Testis (tissue), 2 donors: Measurements from ENCODE around the gene SCRT2.

Source experiments
- CTCF ChIP-seq, 3 experiments: fragments of 450-650 bp in 2 of 3; fragments of 200-600 bp in 1 of 3; sonication (generic) in 1 of 3; IDR thresholded peaks; one replicate each; pipeline ENCODE4 v1.5.1; 2016 to 2019; ENCODE audit warnings: antibody characterized with exemption in 3 of 3, mild to moderate bottlenecking in 2 of 3, moderate library complexity in 1 of 3
- POLR2A ChIP-seq: fragments of 450-650 bp; IDR thresholded peaks from one replicate; pipeline ENCODE4 v1.6.1; 2017; ENCODE audit warnings: antibody characterized with exemption, mild to moderate bottlenecking, moderate library complexity

- TF ChIP-seq CTCF (IDR thresholded peaks at IDR 0.05) = peak in 1 of 3 experiments; percentile 25
- no peak for TF ChIP-seq POLR2A
Measured at GRCh38 chr20:672963-673602, 2.5 kb downstream of the SCRT2 start.
